Measurements from ENCODE around the gene TMPRSS11D. TPM values are rescaled to one million over a fixed set of nuclear protein-coding genes. Genes with fewer than 3 reads are reported as not detected.

The TMPRSS11D gene
- total and polyA plus RNA-seq, 2 of the 8 experiments (the other 6 are each of a cell fraction or from before 2014, with no cell fraction given), result not detected

GRCh38 chr4:67918428-67918827, 34.6 kb upstream of the TMPRSS11D start:
- H2BK120ac ChIP-seq (replicated peaks; ENCODE audit: low read depth, low read length), result no peak overlapping the region
- CTCF ChIA-PET (ENCODE audit: partially characterized antibody), result interaction anchor here (0.8 to 3.0 kb wide), 31 partner anchors 9 to 457 kb away, joined by 3 to 11 read pairs (median 4); no protein-coding TSS in a partner anchor

More at GRCh38 chr4:67918428-67918827, 34.6 kb upstream of the TMPRSS11D start:
- H3K79me2 ChIP-seq (ENCODE audit: control insufficient read depth in 1 of 2, insufficient read depth in 2 of 2, low read length in 2 of 2), result no peaks in the 10 kb centered on the region
- no peak overlapping the region for H3K9ac ChIP-seq (replicated peaks in 1 of 4; ENCODE audit: extremely low read depth in 1 of 4, low read depth in 3 of 4, low read length in 3 of 4)
- TF ChIP-seq NRF1 (IDR thresholded peaks at IDR 0.05; ENCODE audit: low read depth, low read length) (no peak), RAD21 (IDR thresholded peaks at IDR 0.05 in 1 of 2, conservative IDR thresholded peaks at IDR 0.05 in 1 of 2; ENCODE audit: low read depth in 2 of 2, low read length in 2 of 2) (peak; percentile 86 to 90), ZNF274 (IDR thresholded peaks at IDR 0.05; ENCODE audit: borderline replicate concordance, extremely low read depth, low read length) (no peak), SIN3A (conservative IDR thresholded peaks at IDR 0.05 in 1 of 2, IDR thresholded peaks at IDR 0.05 in 1 of 2; ENCODE audit: low read depth in 1 of 2, low read length in 2 of 2) (no peak), CTCF (IDR thresholded peaks at IDR 0.05; ENCODE audit: control extremely low read depth in 1 of 3, insufficient read depth in 1 of 3, low read depth in 1 of 3, low read length in 3 of 3) (peak in 2 of 3 experiments; percentile 56 to 68; a peak in 2 of 4 replicates), FOSL1 (IDR thresholded peaks at IDR 0.05; ENCODE audit: insufficient read depth, low read depth, low read length) (no peak), POLR2A (IDR thresholded peaks at IDR 0.05; ENCODE audit: control extremely low read depth in 1 of 2, low read depth in 2 of 2, low read length in 2 of 2) (no peak)
- TF ChIP-seq, protein P1, sequence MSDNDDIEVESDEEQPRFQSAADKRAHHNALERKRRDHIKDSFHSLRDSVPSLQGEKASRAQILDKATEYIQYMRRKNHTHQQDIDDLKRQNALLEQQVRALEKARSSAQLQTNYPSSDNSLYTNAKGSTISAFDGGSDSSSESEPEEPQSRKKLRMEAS (IDR thresholded peaks at IDR 0.05), result no peak
- FAIRE-seq, result peak; percentile 7
- H4K91ac ChIP-seq (replicated peaks; ENCODE audit: insufficient read length, low read length), result no peak overlapping the region
- H3K4me2 ChIP-seq (ENCODE audit: insufficient read depth in 1 of 2, low read depth in 2 of 2, low read length in 2 of 2), result no peak overlapping the region
- no peak overlapping the region for H4K5ac ChIP-seq (ENCODE audit: insufficient read length, low read depth, low read length)
- no peak overlapping the region for H4K8ac ChIP-seq (ENCODE audit: extremely low read depth, insufficient read depth, low read length)
- no peak overlapping the region for H3K23ac ChIP-seq (ENCODE audit: insufficient read length)
- no peaks in the 10 kb centered on the region for H3K4me1 ChIP-seq (replicated peaks in 1 of 4; ENCODE audit: control insufficient read depth in 3 of 4, insufficient read depth in 4 of 4, low read length in 3 of 4)
- H3K18ac ChIP-seq (ENCODE audit: extremely low read depth, low read length), result no peak overlapping the region
- no peaks in the 10 kb centered on the region for H4K20me1 ChIP-seq (replicated peaks in 1 of 2; ENCODE audit: control insufficient read depth in 1 of 2, insufficient read depth in 2 of 2, low read length in 2 of 2)
- no peak overlapping the region for H3K56ac ChIP-seq (replicated peaks; ENCODE audit: insufficient read length, low read depth, low read length)
- no peak overlapping the region for H3K14ac ChIP-seq (ENCODE audit: insufficient read length)
- H3K36me3 ChIP-seq (ENCODE audit: control insufficient read depth in 2 of 4, insufficient read depth in 4 of 4, low read length in 3 of 4), result no peaks in the 10 kb centered on the region
- no peak for DNase-seq (ENCODE audit: low read depth in 1 of 2, low spot score in 2 of 2)
- no peak overlapping the region; the same call in 1 of the 2 replicates for H2AFZ ChIP-seq (ENCODE audit: low read length)
- no peak overlapping the region for H2BK5ac ChIP-seq (ENCODE audit: low read depth, low read length)
- no peak overlapping the region for H3K4me3 ChIP-seq (ENCODE audit: extremely low read depth in 1 of 4, insufficient read depth in 2 of 4, low read depth in 3 of 4, low read length in 4 of 4)
- no peaks in the 10 kb centered on the region for H3K79me1 ChIP-seq (ENCODE audit: low read depth, low read length)
- no peak overlapping the region for H2BK20ac ChIP-seq (ENCODE audit: low read length)
- H2BK12ac ChIP-seq (ENCODE audit: low read depth, low read length), result no peak overlapping the region
- no peak overlapping the region for H2BK15ac ChIP-seq (ENCODE audit: low read length)
- no peaks in the 10 kb centered on the region for H3K23me2 ChIP-seq (ENCODE audit: low read depth, low read length)
- no peaks in the 10 kb centered on the region for H3K9me3 ChIP-seq (ENCODE audit: insufficient read depth in 2 of 2, low read depth in 1 of 2, low read length in 1 of 2)
- POLR2A ChIA-PET (ENCODE audit: partially characterized antibody), result no interaction called here
- H3K27ac ChIP-seq (ENCODE audit: low read depth, low read length), result no peak overlapping the region
- no peaks in the 10 kb centered on the region for H3K27me3 ChIP-seq (replicated peaks in 1 of 4; ENCODE audit: control insufficient read depth in 3 of 4, extremely low read depth in 1 of 4, insufficient read depth in 3 of 4, low read length in 3 of 4)
- H3K4ac ChIP-seq (replicated peaks; ENCODE audit: insufficient read length, low read depth, low read length), result no peak overlapping the region
- H2AK5ac ChIP-seq (ENCODE audit: low read depth, low read length), result no peak overlapping the region
